Measurements from ENCODE around the gene LILRB1. TPM values are rescaled to one million over a fixed set of nuclear protein-coding genes. Genes with fewer than 3 reads are reported as not detected.
"Not testable (repeated sequence)": the region's sequence is repeated elsewhere in the genome, so short reads cannot be mapped to it uniquely, and the experiment has no call there.

The LILRB1 gene
- total and polyA plus RNA-seq, 2 donors (not counting 1 experiment from before 2014, with no cell fraction given), result not detected

- Histone ChIP-seq H3K9ac (ENCODE audit: insufficient read depth, low read length) (no peak overlapping the region), H3K79me2 (ENCODE audit: control insufficient read depth, insufficient read depth, low read length) (no peaks in the 10 kb centered on the region), H3K4me1 (ENCODE audit: control insufficient read depth, extremely low read depth, insufficient read depth, low read length) (no peaks in the 10 kb centered on the region), H3K4me3 (replicated peaks in 1 of 4; ENCODE audit: control extremely low read depth in 1 of 4, insufficient read depth in 1 of 4, low read depth in 3 of 4, low read length in 4 of 4) (no peak overlapping the region), H4K20me1 (ENCODE audit: control insufficient read depth, extremely low read depth, insufficient read depth, low read length) (no peaks in the 10 kb centered on the region), H2AFZ (ENCODE audit: low read length) (no peak overlapping the region), H3K27ac (ENCODE audit: insufficient read depth, low read length) (no peak overlapping the region), H3K27me3 (ENCODE audit: control insufficient read depth, insufficient read depth, low read length) (no peaks in the 10 kb centered on the region), H3K36me3 (ENCODE audit: control insufficient read depth, insufficient read depth, low read length) (no peaks in the 10 kb centered on the region), H3K4me2 (ENCODE audit: extremely low read depth, insufficient read depth, low read length) (no peak overlapping the region), H3K9me3 (ENCODE audit: control insufficient read depth, insufficient read depth, low read depth, low read length) (no peaks in the 10 kb centered on the region)
- DNase-seq (ENCODE audit: low read depth in 2 of 2), result no peak
- TF ChIP-seq, protein P1, sequence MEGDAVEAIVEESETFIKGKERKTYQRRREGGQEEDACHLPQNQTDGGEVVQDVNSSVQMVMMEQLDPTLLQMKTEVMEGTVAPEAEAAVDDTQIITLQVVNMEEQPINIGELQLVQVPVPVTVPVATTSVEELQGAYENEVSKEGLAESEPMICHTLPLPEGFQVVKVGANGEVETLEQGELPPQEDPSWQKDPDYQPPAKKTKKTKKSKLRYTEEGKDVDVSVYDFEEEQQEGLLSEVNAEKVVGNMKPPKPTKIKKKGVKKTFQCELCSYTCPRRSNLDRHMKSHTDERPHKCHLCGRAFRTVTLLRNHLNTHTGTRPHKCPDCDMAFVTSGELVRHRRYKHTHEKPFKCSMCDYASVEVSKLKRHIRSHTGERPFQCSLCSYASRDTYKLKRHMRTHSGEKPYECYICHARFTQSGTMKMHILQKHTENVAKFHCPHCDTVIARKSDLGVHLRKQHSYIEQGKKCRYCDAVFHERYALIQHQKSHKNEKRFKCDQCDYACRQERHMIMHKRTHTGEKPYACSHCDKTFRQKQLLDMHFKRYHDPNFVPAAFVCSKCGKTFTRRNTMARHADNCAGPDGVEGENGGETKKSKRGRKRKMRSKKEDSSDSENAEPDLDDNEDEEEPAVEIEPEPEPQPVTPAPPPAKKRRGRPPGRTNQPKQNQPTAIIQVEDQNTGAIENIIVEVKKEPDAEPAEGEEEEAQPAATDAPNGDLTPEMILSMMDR (conservative IDR thresholded peaks at IDR 0.05 in 1 of 2, IDR thresholded peaks at IDR 0.05 in 1 of 2; ENCODE audit: low read depth in 1 of 2, low read length in 2 of 2), result no peak
- TF ChIP-seq EZH2 (IDR thresholded peaks at IDR 0.05; ENCODE audit: low read length, missing control alignments), result no peak
Measured at GRCh38 chr19:54616821-54617560, 13.3 kb upstream of the LILRB1 start.

GRCh38 chr19:54620464-54620863 lies 9.8 kb upstream of the LILRB1 start:
- no peak overlapping the region for H3K4me2 ChIP-seq (ENCODE audit: extremely low read depth, insufficient read depth, low read length)
- no peak overlapping the region for H3K27ac ChIP-seq (ENCODE audit: insufficient read depth, low read length)
- no peaks in the 10 kb centered on the region for H3K27me3 ChIP-seq (ENCODE audit: control insufficient read depth, insufficient read depth, low read length)
- H3K79me2 ChIP-seq (ENCODE audit: control insufficient read depth, insufficient read depth, low read length), result no peaks in the 10 kb centered on the region
- H3K4me3 ChIP-seq (replicated peaks in 1 of 4; ENCODE audit: control extremely low read depth in 1 of 4, insufficient read depth in 1 of 4, low read depth in 3 of 4, low read length in 4 of 4), result no peak overlapping the region
- H3K4me1 ChIP-seq (ENCODE audit: control insufficient read depth, extremely low read depth, insufficient read depth, low read length), result no peaks in the 10 kb centered on the region
- TF ChIP-seq EZH2 (IDR thresholded peaks at IDR 0.05; ENCODE audit: low read length, missing control alignments), result no peak
- no peak overlapping the region for H3K9ac ChIP-seq (ENCODE audit: insufficient read depth, low read length)
- H3K9me3 ChIP-seq (ENCODE audit: control insufficient read depth, insufficient read depth, low read depth, low read length), result no peaks in the 10 kb centered on the region
- no peak overlapping the region for H2AFZ ChIP-seq (ENCODE audit: low read length)
- no peak for DNase-seq (ENCODE audit: low read depth in 2 of 2)
- H3K36me3 ChIP-seq (ENCODE audit: control insufficient read depth, insufficient read depth, low read length), result no peaks in the 10 kb centered on the region
- H4K20me1 ChIP-seq (ENCODE audit: control insufficient read depth, extremely low read depth, insufficient read depth, low read length), result no peaks in the 10 kb centered on the region

DNA sequence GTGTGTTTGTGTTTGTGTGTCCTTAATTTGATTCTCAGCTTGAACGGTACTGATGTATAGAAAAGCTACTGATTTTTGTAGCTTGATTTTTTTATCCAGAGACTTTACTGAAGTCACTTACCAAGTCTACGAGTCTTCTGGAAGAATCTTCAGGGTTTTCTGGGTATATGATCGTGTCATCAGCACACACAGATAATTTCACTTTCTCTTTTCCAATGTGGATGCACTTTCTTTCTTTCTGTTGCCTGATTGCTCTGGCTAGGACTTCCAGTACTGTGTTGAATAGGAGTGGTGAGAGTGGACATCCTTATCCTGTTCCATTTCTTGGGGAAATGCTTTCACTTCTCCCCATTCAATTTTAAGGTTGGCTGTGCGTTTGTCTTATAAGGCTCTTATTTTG lies 7.9 kb upstream of the LILRB1 start:
- H3K27ac ChIP-seq (ENCODE audit: insufficient read depth, low read length), result no peak overlapping the region
- no peaks in the 10 kb centered on the region for H3K27me3 ChIP-seq (ENCODE audit: control insufficient read depth, insufficient read depth, low read length)
- no peaks in the 10 kb centered on the region for H3K9me3 ChIP-seq (ENCODE audit: control insufficient read depth, insufficient read depth, low read depth, low read length)
- no peaks in the 10 kb centered on the region for H4K20me1 ChIP-seq (ENCODE audit: control insufficient read depth, extremely low read depth, insufficient read depth, low read length)
- H3K79me2 ChIP-seq (ENCODE audit: control insufficient read depth, insufficient read depth, low read length), result no peaks in the 10 kb centered on the region
- H3K4me2 ChIP-seq (ENCODE audit: extremely low read depth, insufficient read depth, low read length), result no peak overlapping the region
- no peak overlapping the region for H3K9ac ChIP-seq (ENCODE audit: insufficient read depth, low read length)
- no peaks in the 10 kb centered on the region for H3K36me3 ChIP-seq (ENCODE audit: control insufficient read depth, insufficient read depth, low read length)
- no peak for DNase-seq (ENCODE audit: low read depth in 2 of 2)
- TF ChIP-seq, protein P1 (conservative IDR thresholded peaks at IDR 0.05 in 1 of 2, IDR thresholded peaks at IDR 0.05 in 1 of 2; ENCODE audit: low read depth in 1 of 2, low read length in 2 of 2), result no peak
- TF ChIP-seq EZH2 (IDR thresholded peaks at IDR 0.05; ENCODE audit: low read length, missing control alignments), result no peak
- H3K4me3 ChIP-seq (replicated peaks in 1 of 4; ENCODE audit: control extremely low read depth in 1 of 4, insufficient read depth in 1 of 4, low read depth in 3 of 4, low read length in 4 of 4), result no peak overlapping the region
- no peaks in the 10 kb centered on the region for H3K4me1 ChIP-seq (ENCODE audit: control insufficient read depth, extremely low read depth, insufficient read depth, low read length)
- H2AFZ ChIP-seq (ENCODE audit: low read length), result no peak overlapping the region

GRCh38 chr19:54624234-54624633 lies 6.0 kb upstream of the LILRB1 start:
- not testable (repeated sequence) for DNase-seq (ENCODE audit: low read depth in 2 of 2); H3K4me3 ChIP-seq (replicated peaks in 1 of 4; ENCODE audit: control extremely low read depth in 1 of 4, insufficient read depth in 1 of 4, low read depth in 3 of 4, low read length in 4 of 4); H3K36me3 ChIP-seq (ENCODE audit: control insufficient read depth, insufficient read depth, low read length)

DNA sequence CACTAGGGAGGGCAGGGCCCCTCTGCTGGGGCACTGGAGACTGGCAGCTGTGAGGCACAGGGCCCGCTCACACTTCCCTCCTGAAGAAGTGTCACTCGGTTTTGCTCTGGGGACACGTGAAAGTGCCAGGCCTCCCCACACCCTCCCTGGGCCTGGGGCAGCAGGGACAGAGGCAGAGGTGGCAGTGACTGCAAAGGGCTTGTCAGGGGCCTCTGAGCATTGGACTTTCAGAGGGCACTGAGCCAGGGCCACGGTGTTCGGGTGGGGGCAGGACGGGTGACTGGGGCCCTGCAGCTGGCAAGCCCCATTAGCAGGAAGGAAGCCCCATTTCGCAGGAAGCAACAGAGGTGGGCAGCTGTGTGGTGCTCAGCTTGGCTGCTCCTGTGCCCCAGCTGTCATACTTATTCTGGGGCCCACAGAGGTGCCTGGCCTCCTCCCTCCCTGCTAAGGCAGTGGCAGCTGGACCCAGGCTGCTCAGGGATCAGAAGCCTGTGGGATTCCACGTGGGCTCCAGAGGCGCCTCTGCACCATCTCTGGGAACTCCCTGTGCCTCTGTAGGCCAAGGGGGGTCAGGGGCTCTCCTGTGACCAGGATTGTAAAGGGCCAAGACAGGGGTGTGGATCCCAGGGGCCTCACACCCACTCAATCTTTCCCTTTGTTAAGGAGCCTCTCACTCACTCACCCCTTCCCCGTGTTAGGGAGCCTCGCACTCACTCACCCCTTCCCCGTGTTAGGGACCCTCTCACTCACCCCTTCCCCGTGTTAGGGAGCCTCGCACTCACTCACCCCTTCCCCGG lies 5.2 kb upstream of the LILRB1 start:
- not testable (repeated sequence) for H3K4me3 ChIP-seq (replicated peaks in 1 of 4; ENCODE audit: control extremely low read depth in 1 of 4, insufficient read depth in 1 of 4, low read depth in 3 of 4, low read length in 4 of 4); H3K27ac ChIP-seq (ENCODE audit: insufficient read depth, low read length); H3K4me1 ChIP-seq (ENCODE audit: control insufficient read depth, extremely low read depth, insufficient read depth, low read length); H3K4me2 ChIP-seq (ENCODE audit: extremely low read depth, insufficient read depth, low read length); H3K27me3 ChIP-seq (ENCODE audit: control insufficient read depth, insufficient read depth, low read length); H3K79me2 ChIP-seq (ENCODE audit: control insufficient read depth, insufficient read depth, low read length); H4K20me1 ChIP-seq (ENCODE audit: control insufficient read depth, extremely low read depth, insufficient read depth, low read length); H3K9ac ChIP-seq (ENCODE audit: insufficient read depth, low read length); H2AFZ ChIP-seq (ENCODE audit: low read length); H3K9me3 ChIP-seq (ENCODE audit: control insufficient read depth, insufficient read depth, low read depth, low read length); DNase-seq (ENCODE audit: low read depth in 2 of 2); H3K36me3 ChIP-seq (ENCODE audit: control insufficient read depth, insufficient read depth, low read length)

More at GRCh38 chr19:54624234-54624633, 6.0 kb upstream of the LILRB1 start:
- not testable (repeated sequence) for H3K79me2 ChIP-seq (ENCODE audit: control insufficient read depth, insufficient read depth, low read length); H3K4me2 ChIP-seq (ENCODE audit: extremely low read depth, insufficient read depth, low read length); H3K27me3 ChIP-seq (ENCODE audit: control insufficient read depth, insufficient read depth, low read length); H4K20me1 ChIP-seq (ENCODE audit: control insufficient read depth, extremely low read depth, insufficient read depth, low read length); H3K9ac ChIP-seq (ENCODE audit: insufficient read depth, low read length); H3K9me3 ChIP-seq (ENCODE audit: control insufficient read depth, insufficient read depth, low read depth, low read length); H2AFZ ChIP-seq (ENCODE audit: low read length); H3K27ac ChIP-seq (ENCODE audit: insufficient read depth, low read length); H3K4me1 ChIP-seq (ENCODE audit: control insufficient read depth, extremely low read depth, insufficient read depth, low read length)
